H1 (cell line): ENCODE measurements around the gene ZMIZ1. TPM values are rescaled to one million over a fixed set of nuclear protein-coding genes. Genes with fewer than 3 reads are reported as not detected.

Source experiments
- CTCF ChIA-PET: fragments of 300-600 bp; sonication (Branson Sonifier 250); formaldehyde crosslinking; loops from one replicate; lab custom pipeline; 2021; ENCODE audit not compliant: partially characterized antibody; lab: Charles Lee
- POLR2A ChIA-PET: fragments of 300-600 bp; sonication (Branson Sonifier 250); formaldehyde crosslinking; loops from one replicate; lab custom pipeline; 2021; ENCODE audit warnings: inconsistent platforms; ENCODE audit not compliant: partially characterized antibody; lab: Charles Lee
- DNase-seq, 2 experiments: peaks; one replicate each; pipeline versions ENCODE4 v3.0.0 to v3.0.0-alpha.2; 2010 to 2022; ENCODE audit warnings: low spot score in 2 of 2, low read depth in 1 of 2, mixed read lengths in 1 of 2
- FAIRE-seq: peaks from 2 replicates; lab custom pipeline; 2011; peaks lifted over from hg19 to GRCh38; lab: Jason Lieb, UNC
- H2AFZ ChIP-seq: 2 replicates; pipeline ENCODE4 v1.8.1; 2012; ENCODE audit warnings: low read length, inconsistent platforms
- H2AK5ac ChIP-seq: 2 replicates; pipeline ENCODE4 v1.6.1; 2013; ENCODE audit warnings: low read depth, low read length
- H2BK120ac ChIP-seq: replicated peaks from 2 replicates; pipeline ENCODE3; 2013; ENCODE audit warnings: low read depth, low read length, inconsistent platforms
- H2BK12ac ChIP-seq: 2 replicates; pipeline ENCODE4 v1.6.1; 2013; ENCODE audit warnings: low read depth, low read length
- H2BK15ac ChIP-seq: 2 replicates; pipeline ENCODE4 v1.6.1; 2013; ENCODE audit warnings: low read length
- H2BK20ac ChIP-seq: 2 replicates; pipeline ENCODE4 v1.6.1; 2013; ENCODE audit warnings: low read length
- H2BK5ac ChIP-seq: 2 replicates; pipeline ENCODE4 v1.6.1; 2013; ENCODE audit warnings: low read depth, low read length
- H3K14ac ChIP-seq: 2 replicates; pipeline ENCODE4 v1.6.1; 2013; ENCODE audit warnings: inconsistent platforms; ENCODE audit not compliant: insufficient read length
- H3K18ac ChIP-seq: 2 replicates; pipeline ENCODE4 v1.6.1; 2013; ENCODE audit warnings: low read length; ENCODE audit errors: extremely low read depth
- H3K23ac ChIP-seq: 2 replicates; pipeline ENCODE4 v1.6.1; 2013; ENCODE audit warnings: inconsistent platforms; ENCODE audit not compliant: insufficient read length
- H3K23me2 ChIP-seq: 2 replicates; pipeline ENCODE4 v1.6.1; 2013; ENCODE audit warnings: low read depth, low read length
- H3K27ac ChIP-seq: 2 replicates; pipeline ENCODE4 v1.6.1; 2011; ENCODE audit warnings: low read depth, low read length, inconsistent platforms
- H3K27me3 ChIP-seq, 4 experiments: replicated peaks in 1 of 4; 1 replicate in 1 of 4; 2 replicates in 3 of 4; pipeline versions ENCODE4 v1.6.1 to v1.8.1; 2011 to 2013; ENCODE audit warnings: low read length in 3 of 4, mild to moderate bottlenecking in 3 of 4, inconsistent platforms in 2 of 4, mixed read lengths in 2 of 4, moderate library complexity in 1 of 4; ENCODE audit not compliant: control insufficient read depth in 3 of 4, insufficient read depth in 3 of 4; ENCODE audit errors: extremely low read depth in 1 of 4
- H3K36me3 ChIP-seq, 4 experiments: 2 replicates each; pipeline versions ENCODE4 v1.6.1 to v1.8.1; 2011 to 2013; ENCODE audit warnings: mild to moderate bottlenecking in 4 of 4, low read length in 3 of 4, moderate library complexity in 2 of 4, control low read depth in 1 of 4, inconsistent platforms in 1 of 4; ENCODE audit not compliant: insufficient read depth in 4 of 4, control insufficient read depth in 2 of 4
- H3K4ac ChIP-seq: replicated peaks from 2 replicates; pipeline ENCODE3; 2013; ENCODE audit warnings: low read length, low read depth, mixed read lengths, inconsistent platforms; ENCODE audit not compliant: insufficient read length
- H3K4me1 ChIP-seq, 4 experiments: replicated peaks in 1 of 4; 1 replicate in 1 of 4; 2 replicates in 3 of 4; pipeline versions ENCODE4 v1.6.1 to v1.8.1; 2011 to 2013; ENCODE audit warnings: low read length in 3 of 4, inconsistent platforms in 2 of 4, mixed read lengths in 1 of 4; ENCODE audit not compliant: insufficient read depth in 4 of 4, control insufficient read depth in 3 of 4
- H3K4me2 ChIP-seq, 2 experiments: 2 replicates each; pipeline versions ENCODE4 v1.6.1 to v1.8.1; 2011 to 2013; ENCODE audit warnings: low read depth in 2 of 2, low read length in 2 of 2, control low read depth in 1 of 2, inconsistent platforms in 1 of 2, mild to moderate bottlenecking in 1 of 2; ENCODE audit not compliant: insufficient read depth in 1 of 2
- H3K4me3 ChIP-seq, 4 experiments: fragments of 200-600, 300-600 bp in 1 of 4; sonication (generic), shearing (Covaris generic), sonication (Bioruptor Twin) in 1 of 4; 2 replicates each; pipeline versions ENCODE4 v1.5.1 to v1.8.1; 2011 to 2016; ENCODE audit warnings: low read length in 4 of 4, low read depth in 3 of 4, control low read depth in 2 of 4, inconsistent platforms in 2 of 4, mild to moderate bottlenecking in 2 of 4, mixed read lengths in 1 of 4, moderate library complexity in 1 of 4; ENCODE audit not compliant: insufficient read depth in 2 of 4; ENCODE audit errors: extremely low read depth in 1 of 4
- H3K56ac ChIP-seq: replicated peaks from 2 replicates; pipeline ENCODE3; 2013; ENCODE audit warnings: low read depth, mild to moderate bottlenecking, mixed read lengths, low read length, inconsistent platforms; ENCODE audit not compliant: insufficient read length
- H3K79me1 ChIP-seq: 2 replicates; pipeline ENCODE4 v1.6.1; 2013; ENCODE audit warnings: low read depth, low read length, control low read depth
- H3K79me2 ChIP-seq, 2 experiments: 2 replicates each; pipeline versions ENCODE4 v1.6.1 to v1.8.1; 2012 to 2013; ENCODE audit warnings: low read length in 2 of 2, mild to moderate bottlenecking in 2 of 2, inconsistent platforms in 1 of 2; ENCODE audit not compliant: insufficient read depth in 2 of 2, control insufficient read depth in 1 of 2
- H3K9ac ChIP-seq, 4 experiments: replicated peaks in 1 of 4; 1 replicate in 1 of 4; 2 replicates in 3 of 4; pipeline versions ENCODE4 v1.6.1 to v1.8.1; 2011 to 2013; ENCODE audit warnings: low read depth in 3 of 4, low read length in 3 of 4, control low read depth in 2 of 4, mild to moderate bottlenecking in 2 of 4, moderate library complexity in 2 of 4, inconsistent platforms in 1 of 4; ENCODE audit errors: extremely low read depth in 1 of 4
- H3K9me3 ChIP-seq, 2 experiments: 2 replicates each; pipeline versions ENCODE4 v1.6.1 to v1.8.1; 2012 to 2013; ENCODE audit warnings: mild to moderate bottlenecking in 2 of 2, moderate library complexity in 2 of 2, control low read depth in 1 of 2, inconsistent platforms in 1 of 2, low read depth in 1 of 2, low read length in 1 of 2, mixed read lengths in 1 of 2; ENCODE audit not compliant: insufficient read depth in 2 of 2
- H4K20me1 ChIP-seq, 2 experiments: replicated peaks in 1 of 2; 2 replicates each; pipeline versions ENCODE3 to v1.8.1; 2011 to 2013; ENCODE audit warnings: inconsistent platforms in 2 of 2, low read length in 2 of 2, mild to moderate bottlenecking in 1 of 2; ENCODE audit not compliant: insufficient read depth in 2 of 2, control insufficient read depth in 1 of 2
- H4K5ac ChIP-seq: 2 replicates; pipeline ENCODE4 v1.6.1; 2013; ENCODE audit warnings: low read length, low read depth, mixed read lengths, inconsistent platforms; ENCODE audit not compliant: insufficient read length
- H4K8ac ChIP-seq: 2 replicates; pipeline ENCODE4 v1.8.0; 2013; ENCODE audit warnings: mild to moderate bottlenecking, moderate library complexity, low read length, inconsistent platforms; ENCODE audit not compliant: insufficient read depth; ENCODE audit errors: extremely low read depth
- H4K91ac ChIP-seq: replicated peaks from 2 replicates; pipeline ENCODE3; 2013; ENCODE audit warnings: low read length, mixed read lengths, inconsistent platforms; ENCODE audit not compliant: insufficient read length
- ATF3 ChIP-seq: IDR thresholded peaks from 2 replicates; pipeline ENCODE4 v1.6.1; 2011; ENCODE audit warnings: low read depth, mild to moderate bottlenecking, low read length; ENCODE audit not compliant: insufficient read depth
- BCL11A ChIP-seq, 2 experiments: IDR thresholded peaks; one replicate each; pipeline ENCODE4 v1.6.1; 2011; ENCODE audit warnings: low read depth in 2 of 2, low read length in 2 of 2, mild to moderate bottlenecking in 2 of 2
- CEBPB ChIP-seq: IDR thresholded peaks from 2 replicates; pipeline ENCODE4 v1.6.1; 2012; ENCODE audit warnings: low read depth, low read length
- FOSL1 ChIP-seq: IDR thresholded peaks from 2 replicates; pipeline ENCODE4 v1.6.1; 2011; ENCODE audit warnings: mild to moderate bottlenecking, low read depth, low read length, moderate library complexity; ENCODE audit not compliant: insufficient read depth
- HDAC2 ChIP-seq, 2 experiments: fragments of 300-600 bp in 1 of 2; sonication (generic) in 1 of 2; IDR thresholded peaks; 2 replicates each; pipeline ENCODE4 v1.6.1; 2011 to 2012; ENCODE audit warnings: low read depth in 2 of 2, low read length in 2 of 2, mild to moderate bottlenecking in 2 of 2, moderate library complexity in 2 of 2, borderline replicate concordance in 1 of 2, inconsistent platforms in 1 of 2
- JUND ChIP-seq: IDR thresholded peaks from 2 replicates; pipeline ENCODE4 v1.6.1; 2011; ENCODE audit warnings: mild to moderate bottlenecking, improper control_type of control experiment, low read length
- POLR2A ChIP-seq, 2 experiments: IDR thresholded peaks; 1 replicate in 1 of 2; 2 replicates in 1 of 2; pipeline ENCODE4 v1.6.1; 2011; ENCODE audit warnings: low read depth in 2 of 2, low read length in 2 of 2, mild to moderate bottlenecking in 2 of 2; ENCODE audit errors: control extremely low read depth in 1 of 2
- RFX5 ChIP-seq: IDR thresholded peaks from 2 replicates; pipeline ENCODE4 v1.6.1; 2011; ENCODE audit warnings: low read depth, low read length, improper control_type of control experiment, borderline replicate concordance
- RNF2 ChIP-seq: fragments of 200-900, 300-1000 bp; sonication (generic); IDR thresholded peaks from 2 replicates; pipeline ENCODE4 v1.7.1; 2016; ENCODE audit warnings: borderline replicate concordance, low read depth, mild to moderate bottlenecking, antibody characterized with exemption, low read length; ENCODE audit not compliant: poor library complexity, severe bottlenecking; ENCODE audit errors: missing control alignments
- SRF ChIP-seq: IDR thresholded peaks from 2 replicates; pipeline ENCODE4 v1.6.1; 2011; ENCODE audit warnings: mild to moderate bottlenecking, low read depth, low read length, moderate library complexity
- TAF1 ChIP-seq: IDR thresholded peaks from 2 replicates; pipeline ENCODE4 v1.6.1; 2011; ENCODE audit warnings: mild to moderate bottlenecking, low read depth, low read length
- WGBS, 2 experiments: shearing (Covaris generic) in 1 of 2; methylation state at CpG; one replicate each; pipeline versions ENCODE4 v1.1.6 to v1.1.7; 2013 to 2015; ENCODE audit warnings: low lambda C conversion rate in 2 of 2, mixed read lengths in 2 of 2, inconsistent platforms in 1 of 2, low coverage in 1 of 2, missing lambda C conversion rate in 1 of 2; ENCODE audit not compliant: insufficient replicate concordance in 2 of 2, insufficient coverage in 1 of 2, insufficient read length in 1 of 2; ENCODE audit errors: extremely low coverage in 1 of 2, missing lambda C conversion rate in 1 of 2; 5-methylcytosine and 5-hydroxymethylcytosine counted together
- polyA plus RNA-seq, 7 experiments: library from polyadenylated mRNA; depleted of rRNA in 3 of 7; stranded (reverse) in 5 of 7; unstranded in 2 of 7; fragments of >200 nt in 5 of 7; fragments of 200-250 nt in 2 of 7; gene quantifications; 1 replicate in 5 of 7; 2 replicates in 1 of 7; 4 replicates in 1 of 7; pipeline versions ENCODE4 v1.2.1 to v1.2.3, GENCODE V29; 2011 to 2013; ENCODE audit warnings: missing spikeins in 2 of 7, mixed read lengths in 2 of 7
- total RNA-seq: library from RNA; stranded (reverse); fragmentation: NEBNext Ultra II Directional; extraction: Animal tissue kit (Norgen Biotek cat#: 25700); gene quantifications from 2 replicates; pipeline ENCODE4 v1.2.1, GENCODE V29; 2021

Gene ZMIZ1
- total and polyA plus RNA-seq, 2 of the 8 experiments (the other 6 are each of a cell fraction or from before 2014, with no cell fraction given): 8.1 to 28.0 TPM

GRCh38 chr10:79058899-79059841 is 9.6 kb upstream of the ZMIZ1 start:
- Histone ChIP-seq H3K4ac (no peak overlapping the region), H3K36me3 (no peaks in the 10 kb centered on the region), H3K18ac (no peak overlapping the region), H3K4me3 (no peak overlapping the region), H2AFZ (no peak overlapping the region), H2BK20ac (no peak overlapping the region), H3K79me2 (no peaks in the 10 kb centered on the region), H3K79me1 (no peaks in the 10 kb centered on the region), H3K23me2 (no peaks in the 10 kb centered on the region), H2BK5ac (no peak overlapping the region), H2BK12ac (no peak overlapping the region), H3K23ac (no peak overlapping the region), H2AK5ac (no peak overlapping the region), H3K4me1 (peaks cover 0 to 16% (median 6%) of the 10 kb centered on the region in 4 experiments; a peak in 5 of 7 replicates), H4K8ac (no peak overlapping the region), H3K9ac (no peak overlapping the region), H3K9me3 (no peaks in the 10 kb centered on the region), H2BK15ac (no peak overlapping the region), H4K5ac (no peak overlapping the region), H4K20me1 (no peaks in the 10 kb centered on the region), H3K27me3 (peaks cover 0 to 12% (median 0%) of the 10 kb centered on the region in 4 experiments; a peak in 2 of 7 replicates), H4K91ac (no peak overlapping the region), H3K27ac (no peak overlapping the region), H2BK120ac (no peak overlapping the region), H3K14ac (no peak overlapping the region), H3K56ac (no peak overlapping the region), H3K4me2 (no peak overlapping the region)
- FAIRE-seq (no peak), DNase-seq (no peak)
- ChIA-PET POLR2A (interaction anchor here (1.7 kb wide), 1 partner anchor 8 kb away, joined by 3 read pairs; no protein-coding TSS in a partner anchor), CTCF (interaction anchor here (0.8 to 1.5 kb wide), 8 partner anchors 9 to 208 kb away, joined by 3 to 5 read pairs (median 3); partner anchors contain the start of gene ZMIZ1)
- WGBS, 2 experiments: 93% methylated on average over 10 of the region's 10 CpGs; no CpG with 5 or more reads in 1 of the 2 experiments
- TF ChIP-seq TAF1: no peak
- no peak for TF ChIP-seq SRF
- no peak for TF ChIP-seq BCL11A (IDR thresholded peaks at IDR 0.05; ENCODE audit: low read depth in 2 of 2, low read length in 2 of 2)
- TF ChIP-seq JUND: no peak
- no peak for TF ChIP-seq FOSL1
- no peak for TF ChIP-seq ATF3
- TF ChIP-seq RFX5: no peak
- no peak for TF ChIP-seq POLR2A (IDR thresholded peaks at IDR 0.05; ENCODE audit: control extremely low read depth in 1 of 2, low read depth in 2 of 2, low read length in 2 of 2)
- no peak for TF ChIP-seq CEBPB
- TF ChIP-seq RNF2: no peak
- no peak for TF ChIP-seq HDAC2 (IDR thresholded peaks at IDR 0.05; ENCODE audit: borderline replicate concordance in 1 of 2, low read depth in 2 of 2, low read length in 2 of 2)
